Tibial artery (tissue), 4 donors: ENCODE measurements around the gene SMIM35.

Experiments
- DNase-seq, 2 donors: peaks; one replicate each; pipeline ENCODE4 v3.0.0-alpha.2; 2019
- H3K27ac ChIP-seq, 2 donors: fragments of 200-600 bp; sonication (generic) in 1 of 2; 1 replicate in 1 of 2; 2 replicates in 1 of 2; pipeline ENCODE4 v1.5.1; 2018 to 2019; ENCODE audit warnings: mild to moderate bottlenecking in 1 of 2
- H3K27me3 ChIP-seq, 2 donors: fragments of 200-600 bp; sonication (generic) in 1 of 2; one replicate each; pipeline versions ENCODE4 v1.5.1 to v1.6.0; 2016 to 2019
- H3K36me3 ChIP-seq, 3 donors: fragments of 200-600 bp; sonication (generic) in 2 of 3; one replicate each; pipeline ENCODE4 v1.5.1; 2016 to 2019; ENCODE audit warnings: mild to moderate bottlenecking in 2 of 3
- H3K4me1 ChIP-seq, 4 donors: fragments of 200-600 bp; sonication (generic) in 2 of 4; 1 replicate in 3 of 4; 2 replicates in 1 of 4; pipeline ENCODE4 v1.5.1; 2016 to 2019
- H3K4me3 ChIP-seq, 2 donors: fragments of 200-600 bp; sonication (generic) in 1 of 2; 1 replicate in 1 of 2; 2 replicates in 1 of 2; pipeline ENCODE4 v1.5.1; 2018 to 2019; ENCODE audit warnings: mild to moderate bottlenecking in 2 of 2
- H3K9me3 ChIP-seq, 3 donors: fragments of 200-600 bp; sonication (generic) in 1 of 3; one replicate each; pipeline ENCODE4 v1.5.1; 2016 to 2019
- CTCF ChIP-seq, 2 experiments: fragments of 200-600 bp in 1 of 2; fragments of 450-650 bp in 1 of 2; IDR thresholded peaks; one replicate each; pipeline ENCODE4 v1.5.1; 2017 to 2019; ENCODE audit warnings: antibody characterized with exemption in 2 of 2, mild to moderate bottlenecking in 1 of 2, moderate library complexity in 1 of 2
- intact Hi-C: fragments of 100-400 bp; cut with DNase I; formaldehyde crosslinking; loops from one replicate; pipeline ENCODE4 v1.15.0; 2023; ENCODE audit warnings: low total_unique reads

The SMIM35 gene

GRCh38 chr11:118084247-118084646 is 2.5 kb downstream of the SMIM35 start:
- Histone ChIP-seq H3K4me3 (no peak overlapping the region), H3K27me3 (peaks cover 0 to 29% of the 10 kb centered on the region in 2 donors), H3K9me3 (peaks cover 0 to 8% (median 0%) of the 10 kb centered on the region in 3 donors), H3K36me3 (no peaks in the 10 kb centered on the region), H3K27ac (no peak overlapping the region), H3K4me1 (peaks cover 0 to 6% (median 0%) of the 10 kb centered on the region in 4 donors)
- no peak for TF ChIP-seq CTCF (IDR thresholded peaks at IDR 0.05)
- no peak for DNase-seq
- intact Hi-C loops: no loop called here

- no peak for DNase-seq
- Histone ChIP-seq H3K27ac (no peak overlapping the region), H3K4me3 (no peak overlapping the region), H3K9me3 (peaks cover 0 to 8% (median 0%) of the 10 kb centered on the region in 3 donors), H3K27me3 (peaks cover 0 to 35% of the 10 kb centered on the region in 2 donors), H3K4me1 (peaks cover 0 to 6% (median 0%) of the 10 kb centered on the region in 4 donors), H3K36me3 (no peaks in the 10 kb centered on the region)
- intact Hi-C loops: no loop called here
- no peak for TF ChIP-seq CTCF (IDR thresholded peaks at IDR 0.05)
These were observed 3.7 kb downstream of the SMIM35 start for GRCh38 chr11:118082880-118083552.

GRCh38 chr11:118081241-118081958 is 5.4 kb downstream of the SMIM35 start:
- intact Hi-C loops: no loop called here
- Histone ChIP-seq H3K4me1 (peaks cover 0 to 6% (median 0%) of the 10 kb centered on the region in 4 donors), H3K9me3 (no peaks in the 10 kb centered on the region), H3K27ac (no peak overlapping the region), H3K36me3 (no peaks in the 10 kb centered on the region), H3K4me3 (no peak overlapping the region), H3K27me3 (peaks cover 0 to 38% of the 10 kb centered on the region in 2 donors)
- TF ChIP-seq CTCF (IDR thresholded peaks at IDR 0.05): no peak
- DNase-seq: no peak

- intact Hi-C loops: no loop called here
- no peak overlapping the region for H3K27ac ChIP-seq
- peaks cover 0 to 36% of the 10 kb centered on the region in 2 donors for H3K27me3 ChIP-seq
- no peak for DNase-seq
- no peak for TF ChIP-seq CTCF (IDR thresholded peaks at IDR 0.05)
- H3K4me3 ChIP-seq: no peak overlapping the region
- H3K4me1 ChIP-seq: peaks cover 0 to 6% (median 0%) of the 10 kb centered on the region in 4 donors
- H3K9me3 ChIP-seq: no peaks in the 10 kb centered on the region
- no peaks in the 10 kb centered on the region for H3K36me3 ChIP-seq
These were observed 6.5 kb downstream of the SMIM35 start for GRCh38 chr11:118080296-118080695.

GRCh38 chr11:118079491-118079890 is 7.3 kb downstream of the SMIM35 start:
- peaks cover 0 to 36% of the 10 kb centered on the region in 2 donors for H3K27me3 ChIP-seq
- no peak for DNase-seq
- no peak for TF ChIP-seq CTCF (IDR thresholded peaks at IDR 0.05)
- H3K4me3 ChIP-seq: no peak overlapping the region
- intact Hi-C loops: no loop called here
- peaks cover 0 to 5% (median 0%) of the 10 kb centered on the region in 4 donors for H3K4me1 ChIP-seq
- no peaks in the 10 kb centered on the region for H3K9me3 ChIP-seq
- no peak overlapping the region for H3K27ac ChIP-seq
- no peaks in the 10 kb centered on the region for H3K36me3 ChIP-seq
